Measurements from ENCODE around the gene PLSCR2.
"Not testable (repeated sequence)": the region's sequence is repeated elsewhere in the genome, so short reads cannot be mapped to it uniquely, and the experiment has no call there.

PLSCR2 gene

GRCh38 chr3:146485297-146485696 lies 15.9 kb upstream of the PLSCR2 start:
- DNase-seq (ENCODE audit: low read depth) = no peak

GRCh38 chr3:146476094-146476740 lies 6.9 kb upstream of the PLSCR2 start:
- DNase-seq (ENCODE audit: low read depth) = no peak

- not testable (repeated sequence) for DNase-seq (ENCODE audit: low read depth)
Observed at GRCh38 chr3:146474976-146475375, 5.6 kb upstream of the PLSCR2 start.

GRCh38 chr3:146473726-146474125 lies 4.4 kb upstream of the PLSCR2 start:
- no peak for DNase-seq (ENCODE audit: low read depth)

- no peak for DNase-seq (ENCODE audit: low read depth)
Observed at GRCh38 chr3:146472611-146473010, 3.2 kb upstream of the PLSCR2 start.

GRCh38 chr3:146471012-146471411 lies 1.7 kb upstream of the PLSCR2 start:
- no peak for DNase-seq (ENCODE audit: low read depth)

GRCh38 chr3:146470425-146470990 lies 1.1 kb upstream of the PLSCR2 start:
- no peak for DNase-seq (ENCODE audit: low read depth)

GRCh38 chr3:146468671-146469149 lies 651 bp downstream of the PLSCR2 start:
- DNase-seq (ENCODE audit: low read depth) = no peak

GRCh38 chr3:146468234-146468633 lies 1.1 kb downstream of the PLSCR2 start:
- DNase-seq (ENCODE audit: low read depth) = no peak

GRCh38 chr3:146466604-146467003 lies 2.8 kb downstream of the PLSCR2 start:
- no peak for DNase-seq (ENCODE audit: low read depth)

GRCh38 chr3:146465693-146466465 lies 3.5 kb downstream of the PLSCR2 start:
- DNase-seq (ENCODE audit: low read depth) = no peak

GRCh38 chr3:146464783-146465182 lies 4.6 kb downstream of the PLSCR2 start:
- no peak for DNase-seq (ENCODE audit: low read depth)

- DNase-seq (ENCODE audit: low read depth) = no peak
Observed at GRCh38 chr3:146464005-146464595, 5.3 kb downstream of the PLSCR2 start.

GRCh38 chr3:146454796-146455195 lies 14.6 kb downstream of the PLSCR2 start:
- no peak for DNase-seq (ENCODE audit: low read depth)

GRCh38 chr3:146449613-146450012 lies 19.7 kb downstream of the PLSCR2 start:
- DNase-seq (ENCODE audit: low read depth) = no peak

GRCh38 chr3:146449076-146449475 lies 20.3 kb downstream of the PLSCR2 start:
- DNase-seq (ENCODE audit: low read depth) = no peak

- no peak for DNase-seq (ENCODE audit: low read depth)
Observed at GRCh38 chr3:146446026-146446425, 23.3 kb downstream of the PLSCR2 start.

- DNase-seq (ENCODE audit: low read depth) = not testable (repeated sequence)
Observed at GRCh38 chr3:146440310-146440709, 29.1 kb downstream of the PLSCR2 start.

- DNase-seq (ENCODE audit: low read depth) = no peak
Observed at GRCh38 chr3:146432066-146432465, 37.3 kb downstream of the PLSCR2 start.

GRCh38 chr3:146431240-146431639 lies 38.1 kb downstream of the PLSCR2 start:
- DNase-seq (ENCODE audit: low read depth) = no peak

GRCh38 chr3:146425341-146425740 lies 44.0 kb downstream of the PLSCR2 start:
- no peak for DNase-seq (ENCODE audit: low read depth)

- no peak for DNase-seq (ENCODE audit: low read depth)
Observed at GRCh38 chr3:146421819-146422759, 47.3 kb downstream of the PLSCR2 start.
